ENCODE data around the gene ITGB7.

Gene ITGB7, protein sequence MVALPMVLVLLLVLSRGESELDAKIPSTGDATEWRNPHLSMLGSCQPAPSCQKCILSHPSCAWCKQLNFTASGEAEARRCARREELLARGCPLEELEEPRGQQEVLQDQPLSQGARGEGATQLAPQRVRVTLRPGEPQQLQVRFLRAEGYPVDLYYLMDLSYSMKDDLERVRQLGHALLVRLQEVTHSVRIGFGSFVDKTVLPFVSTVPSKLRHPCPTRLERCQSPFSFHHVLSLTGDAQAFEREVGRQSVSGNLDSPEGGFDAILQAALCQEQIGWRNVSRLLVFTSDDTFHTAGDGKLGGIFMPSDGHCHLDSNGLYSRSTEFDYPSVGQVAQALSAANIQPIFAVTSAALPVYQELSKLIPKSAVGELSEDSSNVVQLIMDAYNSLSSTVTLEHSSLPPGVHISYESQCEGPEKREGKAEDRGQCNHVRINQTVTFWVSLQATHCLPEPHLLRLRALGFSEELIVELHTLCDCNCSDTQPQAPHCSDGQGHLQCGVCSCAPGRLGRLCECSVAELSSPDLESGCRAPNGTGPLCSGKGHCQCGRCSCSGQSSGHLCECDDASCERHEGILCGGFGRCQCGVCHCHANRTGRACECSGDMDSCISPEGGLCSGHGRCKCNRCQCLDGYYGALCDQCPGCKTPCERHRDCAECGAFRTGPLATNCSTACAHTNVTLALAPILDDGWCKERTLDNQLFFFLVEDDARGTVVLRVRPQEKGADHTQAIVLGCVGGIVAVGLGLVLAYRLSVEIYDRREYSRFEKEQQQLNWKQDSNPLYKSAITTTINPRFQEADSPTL

GRCh38 chr12:53207042-53207441 is at the start of gene ITGB7:
TSS of gene ITGB7 (minus strand) at chr12:53207251. CDS start at chr12:53200443, 6,808 bp downstream.
- peak; percentile 52 for DNase-seq (ENCODE audit: low read depth)

DNA sequence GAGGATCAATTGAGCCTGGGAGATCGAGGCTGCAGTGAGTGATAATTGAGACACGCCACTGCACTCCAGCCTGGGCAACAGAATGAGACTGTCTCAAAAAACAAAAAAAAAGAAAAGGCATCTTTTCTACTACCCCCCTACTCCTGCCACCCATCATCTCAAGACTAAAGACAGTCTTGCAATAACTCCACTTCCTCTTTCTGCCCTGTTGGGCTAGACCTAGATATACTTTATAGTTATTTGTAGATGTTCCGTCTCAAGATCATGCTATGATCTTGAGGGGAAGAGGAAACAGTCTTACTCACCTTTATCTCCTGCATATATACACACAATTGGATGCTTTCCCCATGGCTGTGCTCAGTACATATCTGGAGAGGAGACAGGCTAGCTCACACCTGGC is 48.9 kb upstream of the ITGB7 start:
- no peak for DNase-seq (ENCODE audit: low read depth)

DNA sequence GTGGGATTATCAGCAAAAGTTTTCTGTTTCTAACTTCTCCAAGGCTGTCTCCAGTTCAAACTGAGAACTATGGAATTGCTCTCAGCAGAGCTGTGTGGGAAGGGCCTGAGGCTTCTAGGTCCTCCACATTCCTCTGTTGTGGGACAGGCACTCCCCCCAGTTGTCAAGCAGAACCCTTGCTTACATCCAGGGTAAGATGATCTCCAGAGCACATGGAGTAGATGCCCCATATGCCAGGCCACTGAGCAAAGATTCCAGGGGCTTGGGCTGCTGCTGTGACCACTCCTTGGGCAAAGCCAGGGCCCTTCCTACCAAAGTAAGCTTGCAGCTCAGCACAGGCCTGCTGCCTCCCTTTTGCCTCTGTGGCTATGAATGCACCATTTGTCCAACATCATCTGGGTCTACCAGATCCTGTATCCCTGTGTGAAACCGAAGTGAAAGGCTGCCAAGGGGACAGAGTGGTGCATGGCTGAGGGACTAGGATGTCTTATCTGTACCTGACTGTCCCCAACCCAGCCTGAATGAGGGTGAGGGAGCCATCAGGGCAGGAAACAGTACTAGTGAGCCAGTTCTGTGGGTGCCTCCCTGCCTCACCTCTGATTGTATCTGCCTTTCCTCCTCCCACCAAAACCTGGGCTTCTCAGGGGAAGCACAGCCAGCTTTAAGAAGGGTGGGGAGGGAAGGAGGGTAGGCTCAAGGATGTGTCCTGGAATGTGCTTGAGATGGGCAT is 47.9 kb upstream of the ITGB7 start:
- no peak for DNase-seq (ENCODE audit: low read depth)

- DNase-seq (ENCODE audit: low read depth): no peak
These were observed 46.2 kb upstream of the ITGB7 start for GRCh38 chr12:53253298-53253697.

- DNase-seq (ENCODE audit: low read depth): no peak
These were observed 45.4 kb upstream of the ITGB7 start for GRCh38 chr12:53252349-53252916.

DNA sequence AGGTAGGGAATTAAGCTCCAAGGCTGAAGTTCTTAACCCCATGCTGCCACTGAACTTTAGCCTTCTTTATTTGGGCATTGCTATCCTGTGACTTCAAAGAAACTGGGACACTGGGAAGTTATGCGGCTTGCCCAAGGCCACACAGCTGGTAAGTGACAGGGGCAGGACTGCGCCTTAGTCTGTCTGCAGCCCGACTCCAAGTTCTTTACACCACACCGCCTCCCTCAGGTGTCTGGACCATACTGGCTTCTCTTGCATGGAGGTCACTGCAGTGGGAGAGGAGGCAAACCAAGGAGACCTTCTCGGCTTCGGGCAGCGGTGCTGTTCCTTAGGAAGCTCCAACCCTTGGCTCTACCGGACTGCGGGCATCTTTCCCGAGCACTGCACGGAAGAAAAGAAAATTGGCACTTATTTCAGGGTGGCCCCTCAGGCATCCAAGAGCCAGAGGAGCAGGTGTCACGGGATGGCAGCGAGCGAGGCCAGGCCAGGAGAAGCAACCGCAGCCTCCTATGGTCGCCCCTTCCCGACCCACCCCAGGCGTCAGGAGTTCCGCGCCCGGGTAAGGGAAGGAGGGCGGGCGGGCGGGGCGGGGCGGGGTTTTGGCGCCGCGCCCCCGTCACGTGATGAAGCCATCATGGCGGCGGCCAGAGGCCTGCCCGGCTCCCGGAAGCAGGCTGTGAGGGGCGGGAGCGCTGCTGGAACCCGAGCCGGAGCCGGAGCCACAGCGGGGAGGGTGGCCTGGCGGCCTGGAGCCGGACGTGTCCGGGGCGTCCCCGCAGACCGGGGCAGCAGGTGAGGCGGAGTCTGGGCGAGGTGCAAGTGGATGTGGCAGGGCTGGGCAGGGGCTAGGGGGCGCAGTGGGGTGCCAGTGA is 44.7 kb upstream of the ITGB7 start:
- peak; percentile 42 for DNase-seq (ENCODE audit: low read depth)

GRCh38 chr12:53245286-53245685 is 38.2 kb upstream of the ITGB7 start:
- DNase-seq (ENCODE audit: low read depth): no peak

GRCh38 chr12:53244337-53244736 is 37.3 kb upstream of the ITGB7 start:
- no peak for DNase-seq (ENCODE audit: low read depth)

DNA sequence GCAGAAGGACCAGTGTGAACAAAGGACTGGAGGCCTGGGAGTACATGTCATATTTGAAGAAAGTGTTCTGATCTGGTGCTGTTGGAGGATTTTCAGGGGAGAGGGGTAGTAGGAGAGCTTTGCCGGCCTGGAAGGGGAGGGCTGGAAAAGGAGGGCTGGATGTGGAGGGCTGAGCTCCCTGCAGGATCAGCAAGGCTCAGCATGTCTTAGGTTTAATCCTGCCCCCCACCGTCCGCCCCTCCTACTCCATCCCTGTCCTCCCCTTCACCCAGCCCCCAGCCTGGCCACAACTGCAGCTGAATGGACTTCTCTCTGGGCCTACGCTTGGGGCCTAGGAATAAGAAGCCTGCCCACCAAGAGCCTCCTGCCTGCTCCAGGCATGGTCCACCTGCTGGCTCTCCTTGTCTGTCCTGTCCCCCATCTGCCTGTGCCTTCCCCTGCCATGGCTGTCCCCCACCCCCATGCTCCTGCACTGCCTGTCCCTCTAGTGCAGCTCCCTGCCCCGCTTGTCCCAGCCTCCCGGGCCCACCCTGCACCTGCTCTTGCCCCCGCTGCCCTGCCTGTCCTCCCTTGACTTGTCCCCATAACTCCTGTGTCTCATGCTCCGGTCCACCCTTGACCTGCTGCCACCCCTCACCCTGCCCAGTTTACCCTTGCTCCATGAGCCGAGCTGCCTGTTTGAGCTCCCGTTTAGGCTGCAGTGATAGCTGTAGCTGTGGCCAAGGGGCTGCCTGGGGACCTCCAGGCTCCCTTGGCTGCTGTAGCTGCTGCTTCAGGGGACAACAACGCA is 34.8 kb upstream of the ITGB7 start:
- DNase-seq (ENCODE audit: low read depth): no peak

DNA sequence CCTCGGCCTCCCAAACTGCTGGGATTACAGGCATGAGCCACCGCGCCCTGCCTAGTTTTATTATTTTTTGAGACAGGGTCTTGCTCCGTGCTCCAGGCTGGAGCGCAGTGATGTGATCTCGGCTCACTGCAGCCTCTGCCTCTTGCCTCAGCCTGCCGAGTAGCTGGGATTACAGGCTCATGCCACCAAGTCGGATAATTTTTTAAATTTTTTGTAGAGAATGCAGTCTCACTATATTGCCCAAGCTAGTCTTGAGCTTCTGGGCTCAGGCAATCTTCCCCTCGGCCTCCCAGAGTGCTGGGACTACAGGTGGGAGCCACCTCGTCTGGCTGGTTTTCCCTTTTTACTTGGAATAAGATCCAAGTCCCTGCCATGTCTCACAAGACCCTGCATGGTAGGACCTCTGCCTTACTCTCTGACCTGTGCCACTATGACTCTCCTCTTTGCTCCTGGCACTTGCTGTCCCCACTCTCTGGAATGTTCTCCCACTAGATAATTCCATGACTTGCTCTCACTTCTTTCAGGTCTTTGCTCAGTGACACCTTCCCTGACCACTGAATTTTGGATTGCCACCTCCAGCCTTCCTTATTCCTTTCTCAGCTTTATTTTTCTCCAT is 32.7 kb upstream of the ITGB7 start:
- no peak for DNase-seq (ENCODE audit: low read depth)

GRCh38 chr12:53236443-53237111 is 29.5 kb upstream of the ITGB7 start:
- peak; percentile 25 for DNase-seq (ENCODE audit: low read depth)

DNA sequence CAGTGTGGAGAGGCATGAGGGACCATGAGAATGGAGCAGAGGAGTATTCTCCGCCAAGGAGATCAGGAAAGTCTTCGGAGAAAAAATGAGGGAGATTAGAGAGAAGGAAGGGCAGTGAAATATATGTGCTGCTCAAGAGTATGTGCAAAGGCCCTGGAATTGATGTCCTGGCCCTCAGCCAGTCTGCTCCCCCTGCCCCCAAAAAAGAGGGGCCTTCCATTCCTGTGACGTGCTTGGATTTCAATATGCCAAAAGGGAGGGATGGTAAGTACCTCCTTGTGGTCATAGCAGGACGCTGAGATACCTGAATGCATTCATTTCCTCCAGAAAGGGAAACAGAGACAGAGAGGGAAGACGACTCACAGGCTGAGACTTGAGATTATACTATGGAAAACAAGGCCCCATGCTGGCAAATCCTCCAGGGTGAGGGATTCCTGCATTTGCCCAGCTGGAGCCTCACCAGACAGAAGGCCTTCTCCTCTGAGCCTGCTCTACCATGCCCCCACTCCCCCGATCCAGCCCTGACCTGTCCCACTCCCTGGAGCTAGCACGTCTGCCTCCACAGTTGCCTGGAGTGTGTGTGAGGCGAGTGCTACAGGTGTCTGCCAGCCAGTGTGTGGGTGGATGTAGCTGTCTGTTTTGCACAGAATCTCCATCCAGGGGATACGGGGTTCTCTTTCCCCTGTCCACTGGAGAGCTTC is 28.8 kb upstream of the ITGB7 start:
- no peak for DNase-seq (ENCODE audit: low read depth)

DNA sequence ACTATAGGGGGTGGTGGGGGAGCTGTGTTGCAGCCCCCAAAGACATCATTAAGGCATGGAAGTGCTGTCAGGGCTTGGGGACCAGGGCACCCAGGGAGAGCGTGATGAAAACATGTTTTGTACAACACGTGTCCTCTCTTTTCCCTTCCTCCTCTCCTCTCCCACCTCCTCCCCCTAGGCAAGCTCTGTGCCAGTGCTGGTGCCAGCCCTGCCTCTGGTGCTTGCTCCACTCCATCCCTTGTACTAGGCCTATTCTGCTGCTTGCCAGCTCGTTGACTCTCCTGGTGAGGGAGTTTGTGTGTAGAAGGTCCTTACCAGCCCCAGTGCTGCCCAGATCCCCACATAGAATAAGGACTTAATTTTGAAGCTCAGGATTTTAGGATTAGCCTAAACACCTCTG is 28.1 kb upstream of the ITGB7 start:
- DNase-seq (ENCODE audit: low read depth): no peak

- no peak for DNase-seq (ENCODE audit: low read depth)
These were observed 27.3 kb upstream of the ITGB7 start for GRCh38 chr12:53234271-53234914.

GRCh38 chr12:53233671-53234121 is 26.6 kb upstream of the ITGB7 start:
- DNase-seq (ENCODE audit: low read depth): no peak

DNA sequence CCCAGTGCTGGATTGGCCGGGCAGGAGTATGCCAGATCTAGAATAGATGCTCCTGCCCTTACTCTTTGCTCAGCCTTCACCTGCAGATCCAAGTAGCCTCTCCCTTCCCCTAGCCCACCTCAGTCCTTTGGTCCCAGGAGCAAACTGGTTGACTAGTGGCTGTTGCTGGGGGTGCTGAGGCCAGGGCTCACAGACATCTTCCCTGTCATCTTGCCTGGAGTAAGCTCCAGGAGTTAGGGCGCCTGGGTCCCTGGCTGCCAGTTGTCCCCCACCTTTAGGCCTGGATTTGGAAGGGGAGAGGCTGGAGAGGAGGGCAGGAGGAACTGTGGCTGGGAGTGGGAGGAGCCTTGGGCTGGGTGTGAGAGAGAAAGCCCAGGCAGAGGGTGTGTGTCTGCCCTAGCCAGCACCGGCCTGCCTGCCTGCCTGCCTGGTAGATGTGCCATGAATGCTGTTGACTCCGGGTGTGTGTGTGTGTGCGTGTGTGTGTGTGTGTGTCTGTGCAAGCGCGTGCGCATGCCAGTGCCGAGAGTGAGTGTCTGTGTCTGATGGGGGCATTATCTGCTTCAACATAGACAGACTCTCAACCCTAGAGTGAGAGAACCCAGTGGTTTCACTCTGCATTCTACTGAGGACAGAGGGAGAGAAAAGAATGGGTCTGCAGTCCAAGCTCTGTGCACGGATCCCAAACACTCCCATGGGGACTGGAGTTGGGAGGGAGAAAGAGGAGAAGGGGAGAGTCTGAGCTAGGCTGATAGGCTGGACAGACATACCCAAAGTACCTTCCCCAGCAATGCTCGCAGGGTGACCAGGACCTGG is 25.8 kb upstream of the ITGB7 start:
- DNase-seq (ENCODE audit: low read depth): no peak

DNA sequence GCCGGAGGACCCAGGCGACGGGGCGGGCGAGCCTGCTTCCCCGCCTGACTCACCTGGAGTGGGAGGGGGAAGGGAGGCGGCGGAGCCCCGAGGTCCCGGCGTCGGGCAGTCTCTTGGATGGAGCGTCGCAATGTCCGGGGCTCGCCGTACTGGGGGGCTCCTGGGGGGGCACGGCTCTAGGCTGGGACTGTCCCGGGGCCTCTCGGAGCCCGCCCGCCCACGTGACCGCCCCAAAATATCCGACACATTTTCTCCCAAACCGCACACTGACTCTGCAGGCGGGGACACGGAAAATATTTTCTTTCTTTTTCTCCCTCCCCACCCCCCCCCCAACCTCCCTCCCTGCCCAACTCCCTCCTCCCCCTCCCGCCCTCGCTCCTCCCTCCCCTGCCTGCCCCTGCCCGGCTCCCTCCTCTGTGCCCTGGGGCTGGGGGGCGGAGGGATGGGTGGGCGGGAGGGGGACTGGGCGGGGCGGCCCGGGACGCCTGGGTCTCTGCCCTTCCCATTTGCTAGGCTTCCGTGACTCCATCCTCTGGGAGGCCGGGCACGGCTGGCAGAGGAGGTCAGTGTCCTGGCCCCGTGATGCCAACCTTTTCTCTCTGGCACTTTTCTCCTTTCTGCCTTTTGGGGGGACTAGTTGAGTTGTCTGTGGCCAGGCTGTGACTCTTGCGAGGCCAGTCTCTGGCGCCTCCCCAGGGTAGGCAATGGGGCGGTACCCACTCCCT is 25.0 kb upstream of the ITGB7 start, which contains the start of gene RARG:
RARG (minus strand) TSS at position 289 of the 725 bp plus-strand sequence. CDS start 4,664 bp downstream, outside the sequence.
- DNase-seq (ENCODE audit: low read depth): peak; percentile 51
